ENCODE data around the gene ETS2.

DNA sequence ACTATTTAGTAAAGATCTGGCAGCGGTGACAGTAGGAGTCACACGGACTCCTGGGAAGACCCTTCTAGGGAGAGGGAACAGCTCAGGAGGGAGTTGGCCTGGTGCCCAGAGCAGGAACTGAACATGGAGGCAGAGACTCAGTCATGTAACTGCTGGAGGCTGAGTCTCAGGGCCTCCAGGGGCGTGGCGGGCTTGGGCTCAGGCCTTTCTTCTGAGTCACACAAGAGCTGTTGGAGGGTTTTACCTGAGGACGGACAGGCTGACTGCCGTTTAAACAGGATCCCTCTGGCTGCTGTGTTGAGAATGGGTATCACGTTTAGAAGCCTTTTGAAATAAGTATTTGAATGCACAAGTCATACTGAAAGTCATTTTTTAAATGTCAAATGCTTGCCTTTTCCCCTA is 7.2 kb upstream of the ETS2 start:
- TF ChIP-seq, protein P1, sequence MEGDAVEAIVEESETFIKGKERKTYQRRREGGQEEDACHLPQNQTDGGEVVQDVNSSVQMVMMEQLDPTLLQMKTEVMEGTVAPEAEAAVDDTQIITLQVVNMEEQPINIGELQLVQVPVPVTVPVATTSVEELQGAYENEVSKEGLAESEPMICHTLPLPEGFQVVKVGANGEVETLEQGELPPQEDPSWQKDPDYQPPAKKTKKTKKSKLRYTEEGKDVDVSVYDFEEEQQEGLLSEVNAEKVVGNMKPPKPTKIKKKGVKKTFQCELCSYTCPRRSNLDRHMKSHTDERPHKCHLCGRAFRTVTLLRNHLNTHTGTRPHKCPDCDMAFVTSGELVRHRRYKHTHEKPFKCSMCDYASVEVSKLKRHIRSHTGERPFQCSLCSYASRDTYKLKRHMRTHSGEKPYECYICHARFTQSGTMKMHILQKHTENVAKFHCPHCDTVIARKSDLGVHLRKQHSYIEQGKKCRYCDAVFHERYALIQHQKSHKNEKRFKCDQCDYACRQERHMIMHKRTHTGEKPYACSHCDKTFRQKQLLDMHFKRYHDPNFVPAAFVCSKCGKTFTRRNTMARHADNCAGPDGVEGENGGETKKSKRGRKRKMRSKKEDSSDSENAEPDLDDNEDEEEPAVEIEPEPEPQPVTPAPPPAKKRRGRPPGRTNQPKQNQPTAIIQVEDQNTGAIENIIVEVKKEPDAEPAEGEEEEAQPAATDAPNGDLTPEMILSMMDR (IDR thresholded peaks at IDR 0.05; ENCODE audit: insufficient read depth, low read length, poor library complexity, severe bottlenecking) = no peak
- no peak for TF ChIP-seq EZH2phosphoT487 (conservative IDR thresholded peaks at IDR 0.05; ENCODE audit: low read length)
